Measurements from ENCODE around the gene CH25H. TPM values are rescaled to one million over a fixed set of nuclear protein-coding genes. Genes with fewer than 3 reads are reported as not detected.
A peak's percentile ranks its signal among the peaks of the same experiment; 100 is the strongest.

Gene CH25H
- total RNA-seq, 1 donor from 2014 or later, result 1.7 TPM

GRCh38 chr10:89226891-89227290 lies 19.8 kb upstream of the CH25H start:
- Histone ChIP-seq H3K4me1 (no peaks in the 10 kb centered on the region), H3K9me3 (no peaks in the 10 kb centered on the region), H3K36me3 (peaks cover 18 to 28% of the 10 kb centered on the region in 2 donors), H3K4me3 (no peak overlapping the region), H3K27me3 (no peaks in the 10 kb centered on the region), H3K27ac (no peak overlapping the region)
- TF ChIP-seq, protein P1, sequence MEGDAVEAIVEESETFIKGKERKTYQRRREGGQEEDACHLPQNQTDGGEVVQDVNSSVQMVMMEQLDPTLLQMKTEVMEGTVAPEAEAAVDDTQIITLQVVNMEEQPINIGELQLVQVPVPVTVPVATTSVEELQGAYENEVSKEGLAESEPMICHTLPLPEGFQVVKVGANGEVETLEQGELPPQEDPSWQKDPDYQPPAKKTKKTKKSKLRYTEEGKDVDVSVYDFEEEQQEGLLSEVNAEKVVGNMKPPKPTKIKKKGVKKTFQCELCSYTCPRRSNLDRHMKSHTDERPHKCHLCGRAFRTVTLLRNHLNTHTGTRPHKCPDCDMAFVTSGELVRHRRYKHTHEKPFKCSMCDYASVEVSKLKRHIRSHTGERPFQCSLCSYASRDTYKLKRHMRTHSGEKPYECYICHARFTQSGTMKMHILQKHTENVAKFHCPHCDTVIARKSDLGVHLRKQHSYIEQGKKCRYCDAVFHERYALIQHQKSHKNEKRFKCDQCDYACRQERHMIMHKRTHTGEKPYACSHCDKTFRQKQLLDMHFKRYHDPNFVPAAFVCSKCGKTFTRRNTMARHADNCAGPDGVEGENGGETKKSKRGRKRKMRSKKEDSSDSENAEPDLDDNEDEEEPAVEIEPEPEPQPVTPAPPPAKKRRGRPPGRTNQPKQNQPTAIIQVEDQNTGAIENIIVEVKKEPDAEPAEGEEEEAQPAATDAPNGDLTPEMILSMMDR (IDR thresholded peaks at IDR 0.05), result no peak
- DNase-seq (ENCODE audit: low spot score in 2 of 2), result no peak
- intact Hi-C loops (cut with DNase I), result no loop called here

DNA sequence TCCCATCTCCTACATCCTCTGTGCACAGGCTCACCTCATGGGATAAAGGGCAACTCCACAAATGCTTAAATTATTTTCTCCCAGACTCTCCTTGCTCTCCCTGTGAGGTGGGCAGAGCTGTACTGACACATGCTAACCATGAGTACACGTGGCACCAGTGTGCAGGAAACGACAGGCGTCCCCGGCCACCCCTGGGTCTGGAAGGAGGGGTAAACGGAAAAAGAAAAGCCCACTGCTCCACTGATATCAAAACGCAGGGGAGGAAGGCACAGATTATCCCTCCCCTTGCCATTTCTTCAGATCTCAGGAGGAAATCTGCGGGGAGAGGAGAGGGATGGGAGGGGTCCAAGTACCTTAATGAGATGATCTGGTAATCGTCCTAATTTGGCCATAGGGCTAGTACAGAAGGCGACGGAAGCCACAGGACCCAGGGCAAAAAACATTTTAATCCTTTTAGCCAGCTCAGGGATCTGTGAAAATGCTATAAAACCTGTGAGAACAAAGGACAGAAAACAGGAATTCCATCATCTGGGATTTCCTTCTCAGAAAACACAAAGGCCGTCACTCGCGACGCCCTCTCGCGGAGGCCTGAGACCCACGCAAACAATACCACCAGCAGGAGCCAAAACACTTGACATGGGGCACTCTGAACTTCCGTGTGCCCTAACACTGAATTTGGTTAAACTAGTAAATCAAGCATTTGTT lies 17.8 kb upstream of the CH25H start:
- no peak for DNase-seq (ENCODE audit: low spot score in 2 of 2)
- Histone ChIP-seq H3K27ac (peak overlapping the region in 1 of 2 donors; percentile 42), H3K4me1 (no peaks in the 10 kb centered on the region), H3K36me3 (peaks cover 18 to 30% of the 10 kb centered on the region in 2 donors), H3K4me3 (no peak overlapping the region), H3K9me3 (no peaks in the 10 kb centered on the region), H3K27me3 (no peaks in the 10 kb centered on the region)
- TF ChIP-seq, protein P1 (IDR thresholded peaks at IDR 0.05), result no peak
- intact Hi-C loops (cut with DNase I), result no loop called here

DNA sequence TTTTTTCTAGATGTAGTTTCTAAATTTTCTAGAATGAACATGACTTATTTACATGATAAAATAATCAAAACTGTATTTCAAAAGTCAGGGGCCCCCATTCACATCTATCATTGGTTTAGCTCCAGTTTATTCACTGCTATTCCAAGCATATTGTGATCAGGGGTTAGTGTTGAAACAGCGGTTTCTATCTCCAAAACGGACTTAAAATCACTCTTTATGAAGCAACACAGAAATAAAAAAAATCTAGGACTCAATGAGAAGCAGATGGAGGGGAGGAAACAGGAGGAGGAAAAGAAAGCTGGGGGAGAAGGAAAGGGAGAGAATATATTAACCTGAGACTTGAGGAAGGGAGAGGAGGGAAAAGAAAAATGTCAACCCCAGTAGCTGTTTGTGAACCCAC lies 14.8 kb upstream of the CH25H start:
- no peak for DNase-seq (ENCODE audit: low spot score in 2 of 2)

GRCh38 chr10:89219513-89220218 lies 12.5 kb upstream of the CH25H start:
- Histone ChIP-seq H3K27me3 (no peaks in the 10 kb centered on the region), H3K4me1 (peaks cover 0 to 4% of the 10 kb centered on the region in 2 donors), H3K36me3 (peaks cover 9 to 25% of the 10 kb centered on the region in 2 donors), H3K27ac (no peak overlapping the region), H3K4me3 (no peak overlapping the region), H3K9me3 (no peaks in the 10 kb centered on the region)
- DNase-seq (ENCODE audit: low spot score in 2 of 2), result no peak
- intact Hi-C loops (cut with DNase I), result loop anchor here (10.0 kb wide), 1 partner anchor 635 kb away; the partner anchor contains the start of genes LIPJ and RNLS
- TF ChIP-seq, protein P1 (IDR thresholded peaks at IDR 0.05), result no peak

More for the DNA sequence above, 14.8 kb upstream of the CH25H start:
- peaks cover 0 to 4% of the 10 kb centered on the region in 2 donors for H3K4me1 ChIP-seq
- H3K27ac ChIP-seq, result no peak overlapping the region
- intact Hi-C loops (cut with DNase I), result no loop called here
- peaks cover 8 to 20% of the 10 kb centered on the region in 2 donors for H3K36me3 ChIP-seq
- TF ChIP-seq, protein P1 (IDR thresholded peaks at IDR 0.05), result no peak
- H3K4me3 ChIP-seq, result no peak overlapping the region
- H3K9me3 ChIP-seq, result no peaks in the 10 kb centered on the region
- H3K27me3 ChIP-seq, result no peaks in the 10 kb centered on the region

DNA sequence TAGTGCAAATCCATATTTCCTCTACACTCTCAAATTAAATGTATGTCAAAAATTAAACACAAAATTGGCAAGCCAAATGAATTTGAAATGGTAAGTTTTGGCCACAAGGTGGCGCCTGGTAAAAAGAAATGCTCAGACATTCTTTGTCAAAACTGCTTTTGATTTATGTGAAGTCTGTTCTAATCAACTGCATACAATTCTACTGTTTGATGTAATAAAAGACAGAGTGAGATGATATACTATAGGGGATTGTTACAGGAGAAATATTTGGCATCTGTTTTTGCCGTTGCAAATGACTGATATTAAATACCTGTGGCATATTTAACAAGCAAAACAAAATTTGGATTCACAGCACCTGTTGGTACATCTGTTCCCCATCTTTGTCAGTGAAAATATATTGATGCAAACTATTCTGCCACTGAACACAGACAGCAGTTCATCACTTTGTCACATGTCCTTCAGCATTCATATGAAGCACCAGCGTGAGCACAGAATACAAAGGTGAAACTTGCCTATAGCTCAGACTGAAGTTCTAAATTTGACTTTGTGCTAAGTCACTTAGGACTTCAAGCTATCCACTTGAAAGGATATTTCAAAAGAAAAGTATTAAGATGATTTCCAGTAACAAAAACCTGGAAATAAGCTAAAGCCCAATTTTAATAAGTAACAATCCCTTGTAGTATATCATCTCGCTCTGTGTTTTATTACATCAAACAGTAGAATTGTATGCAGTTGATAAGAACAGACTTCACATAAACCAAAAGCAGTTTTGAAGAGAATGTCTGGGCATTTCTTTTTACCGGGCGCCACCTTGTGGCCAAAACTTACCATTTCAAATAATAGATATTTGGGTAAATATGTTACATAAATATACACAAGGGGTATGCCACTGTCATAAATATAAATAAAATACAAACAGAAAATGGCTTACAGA lies 10.2 kb upstream of the CH25H start:
- Histone ChIP-seq H3K9me3 (no peaks in the 10 kb centered on the region), H3K4me1 (peaks cover 0 to 4% of the 10 kb centered on the region in 2 donors), H3K27me3 (no peaks in the 10 kb centered on the region), H3K4me3 (peak overlapping the region in 1 of 2 donors; percentile 12), H3K36me3 (peaks cover 9 to 18% of the 10 kb centered on the region in 2 donors), H3K27ac (peak overlapping the region; percentile 14 to 58)
- intact Hi-C loops (cut with DNase I), result loop anchor here (1.0 to 10.0 kb wide), 2 partner anchors 188 to 633 kb away; partner anchors contain the start of genes LIPJ and RNLS
- TF ChIP-seq, protein P1 (IDR thresholded peaks at IDR 0.05), result peak; percentile 37 to 72 (median 70)
- DNase-seq (ENCODE audit: low spot score in 2 of 2), result peak in 1 of 2 donors; percentile 76

Measured in ascending aorta (tissue), 2 donors.